ENCODE results near the gene ANKH.

GRCh38 chr5:14738050-14738449 lies 133.5 kb downstream of the ANKH start:
- TF ChIP-seq REST (IDR thresholded peaks at IDR 0.05) (no peak), CTCF (IDR thresholded peaks at IDR 0.05; ENCODE audit: low read depth, low read length, missing input control) (no peak), GABPA (IDR thresholded peaks at IDR 0.05 in 1 of 2, conservative IDR thresholded peaks at IDR 0.05 in 1 of 2) (no peak), YY1 (IDR thresholded peaks at IDR 0.05) (no peak)
- TF ChIP-seq, protein P1, sequence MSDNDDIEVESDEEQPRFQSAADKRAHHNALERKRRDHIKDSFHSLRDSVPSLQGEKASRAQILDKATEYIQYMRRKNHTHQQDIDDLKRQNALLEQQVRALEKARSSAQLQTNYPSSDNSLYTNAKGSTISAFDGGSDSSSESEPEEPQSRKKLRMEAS (IDR thresholded peaks at IDR 0.05), result no peak
